Measurements from ENCODE around the gene KIF13A.

- TF ChIP-seq SMARCE1 (IDR thresholded peaks at IDR 0.05) (no peak), POLR2A (conservative IDR thresholded peaks at IDR 0.05) (no peak), FOSL1 (tag; conservative IDR thresholded peaks at IDR 0.05) (peak; percentile 3; the same call in 1 of the 2 replicates), CEBPG (CRISPR knock-in tag; IDR thresholded peaks at IDR 0.05) (no peak), CEBPG (tag; conservative IDR thresholded peaks at IDR 0.05 in 1 of 2, IDR thresholded peaks at IDR 0.05 in 1 of 2) (no peak), USF2 (CRISPR knock-in tag; IDR thresholded peaks at IDR 0.05) (no peak), HES1 (IDR thresholded peaks at IDR 0.05; ENCODE audit: low read depth) (no peak), PML (IDR thresholded peaks at IDR 0.05; ENCODE audit: low read length) (no peak), EP300 (IDR thresholded peaks at IDR 0.05; ENCODE audit: low read length) (no peak), EP400 (IDR thresholded peaks at IDR 0.05) (no peak), ZNF274 (IDR thresholded peaks at IDR 0.05; ENCODE audit: borderline replicate concordance, low read depth, low read length) (no peak)
- TF ChIP-seq, protein P1, sequence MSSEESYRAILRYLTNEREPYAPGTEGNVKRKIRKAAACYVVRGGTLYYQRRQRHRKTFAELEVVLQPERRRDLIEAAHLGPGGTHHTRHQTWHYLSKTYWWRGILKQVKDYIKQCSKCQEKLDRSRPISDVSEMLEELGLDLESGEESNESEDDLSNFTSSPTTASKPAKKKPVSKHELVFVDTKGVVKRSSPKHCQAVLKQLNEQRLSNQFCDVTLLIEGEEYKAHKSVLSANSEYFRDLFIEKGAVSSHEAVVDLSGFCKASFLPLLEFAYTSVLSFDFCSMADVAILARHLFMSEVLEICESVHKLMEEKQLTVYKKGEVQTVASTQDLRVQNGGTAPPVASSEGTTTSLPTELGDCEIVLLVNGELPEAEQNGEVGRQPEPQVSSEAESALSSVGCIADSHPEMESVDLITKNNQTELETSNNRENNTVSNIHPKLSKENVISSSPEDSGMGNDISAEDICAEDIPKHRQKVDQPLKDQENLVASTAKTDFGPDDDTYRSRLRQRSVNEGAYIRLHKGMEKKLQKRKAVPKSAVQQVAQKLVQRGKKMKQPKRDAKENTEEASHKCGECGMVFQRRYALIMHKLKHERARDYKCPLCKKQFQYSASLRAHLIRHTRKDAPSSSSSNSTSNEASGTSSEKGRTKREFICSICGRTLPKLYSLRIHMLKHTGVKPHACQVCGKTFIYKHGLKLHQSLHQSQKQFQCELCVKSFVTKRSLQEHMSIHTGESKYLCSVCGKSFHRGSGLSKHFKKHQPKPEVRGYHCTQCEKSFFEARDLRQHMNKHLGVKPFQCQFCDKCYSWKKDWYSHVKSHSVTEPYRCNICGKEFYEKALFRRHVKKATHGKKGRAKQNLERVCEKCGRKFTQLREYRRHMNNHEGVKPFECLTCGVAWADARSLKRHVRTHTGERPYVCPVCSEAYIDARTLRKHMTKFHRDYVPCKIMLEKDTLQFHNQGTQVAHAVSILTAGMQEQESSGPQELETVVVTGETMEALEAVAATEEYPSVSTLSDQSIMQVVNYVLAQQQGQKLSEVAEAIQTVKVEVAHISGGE (CRISPR knock-in tag; IDR thresholded peaks at IDR 0.05), result no peak
- TF ChIP-seq, protein P2, sequence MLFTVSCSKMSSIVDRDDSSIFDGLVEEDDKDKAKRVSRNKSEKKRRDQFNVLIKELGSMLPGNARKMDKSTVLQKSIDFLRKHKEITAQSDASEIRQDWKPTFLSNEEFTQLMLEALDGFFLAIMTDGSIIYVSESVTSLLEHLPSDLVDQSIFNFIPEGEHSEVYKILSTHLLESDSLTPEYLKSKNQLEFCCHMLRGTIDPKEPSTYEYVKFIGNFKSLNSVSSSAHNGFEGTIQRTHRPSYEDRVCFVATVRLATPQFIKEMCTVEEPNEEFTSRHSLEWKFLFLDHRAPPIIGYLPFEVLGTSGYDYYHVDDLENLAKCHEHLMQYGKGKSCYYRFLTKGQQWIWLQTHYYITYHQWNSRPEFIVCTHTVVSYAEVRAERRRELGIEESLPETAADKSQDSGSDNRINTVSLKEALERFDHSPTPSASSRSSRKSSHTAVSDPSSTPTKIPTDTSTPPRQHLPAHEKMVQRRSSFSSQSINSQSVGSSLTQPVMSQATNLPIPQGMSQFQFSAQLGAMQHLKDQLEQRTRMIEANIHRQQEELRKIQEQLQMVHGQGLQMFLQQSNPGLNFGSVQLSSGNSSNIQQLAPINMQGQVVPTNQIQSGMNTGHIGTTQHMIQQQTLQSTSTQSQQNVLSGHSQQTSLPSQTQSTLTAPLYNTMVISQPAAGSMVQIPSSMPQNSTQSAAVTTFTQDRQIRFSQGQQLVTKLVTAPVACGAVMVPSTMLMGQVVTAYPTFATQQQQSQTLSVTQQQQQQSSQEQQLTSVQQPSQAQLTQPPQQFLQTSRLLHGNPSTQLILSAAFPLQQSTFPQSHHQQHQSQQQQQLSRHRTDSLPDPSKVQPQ (CRISPR knock-in tag; IDR thresholded peaks at IDR 0.05; ENCODE audit: borderline replicate concordance), result no peak
- TF ChIP-seq, protein P3, sequence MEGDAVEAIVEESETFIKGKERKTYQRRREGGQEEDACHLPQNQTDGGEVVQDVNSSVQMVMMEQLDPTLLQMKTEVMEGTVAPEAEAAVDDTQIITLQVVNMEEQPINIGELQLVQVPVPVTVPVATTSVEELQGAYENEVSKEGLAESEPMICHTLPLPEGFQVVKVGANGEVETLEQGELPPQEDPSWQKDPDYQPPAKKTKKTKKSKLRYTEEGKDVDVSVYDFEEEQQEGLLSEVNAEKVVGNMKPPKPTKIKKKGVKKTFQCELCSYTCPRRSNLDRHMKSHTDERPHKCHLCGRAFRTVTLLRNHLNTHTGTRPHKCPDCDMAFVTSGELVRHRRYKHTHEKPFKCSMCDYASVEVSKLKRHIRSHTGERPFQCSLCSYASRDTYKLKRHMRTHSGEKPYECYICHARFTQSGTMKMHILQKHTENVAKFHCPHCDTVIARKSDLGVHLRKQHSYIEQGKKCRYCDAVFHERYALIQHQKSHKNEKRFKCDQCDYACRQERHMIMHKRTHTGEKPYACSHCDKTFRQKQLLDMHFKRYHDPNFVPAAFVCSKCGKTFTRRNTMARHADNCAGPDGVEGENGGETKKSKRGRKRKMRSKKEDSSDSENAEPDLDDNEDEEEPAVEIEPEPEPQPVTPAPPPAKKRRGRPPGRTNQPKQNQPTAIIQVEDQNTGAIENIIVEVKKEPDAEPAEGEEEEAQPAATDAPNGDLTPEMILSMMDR (IDR thresholded peaks at IDR 0.05 in 2 of 3, conservative IDR thresholded peaks at IDR 0.05 in 1 of 3; ENCODE audit: insufficient read depth in 2 of 3, low read depth in 1 of 3, low read length in 3 of 3), result no peak
Observed at GRCh38 chr6:17994019-17994418, 6.6 kb upstream of the KIF13A start.
